ENCODE data around the gene LDLRAD4.

GRCh38 chr18:13516855-13517254 is 298.3 kb downstream of the LDLRAD4 start:
- TF ChIP-seq EZH2phosphoT487 (IDR thresholded peaks at IDR 0.05; ENCODE audit: borderline replicate concordance, low read depth): no peak
- TF ChIP-seq RAD21 (IDR thresholded peaks at IDR 0.05; ENCODE audit: low read length): no peak
- TF ChIP-seq CTCF (IDR thresholded peaks at IDR 0.05): no peak
- TF ChIP-seq FOXJ3 (CRISPR knock-in tag; IDR thresholded peaks at IDR 0.05): no peak
- no peak for TF ChIP-seq CHD2 (IDR thresholded peaks at IDR 0.05; ENCODE audit: low read length, partially characterized antibody)
- TF ChIP-seq TAF1 (IDR thresholded peaks at IDR 0.05; ENCODE audit: borderline replicate concordance, low read depth, low read length): no peak
- TF ChIP-seq FOSL2 (IDR thresholded peaks at IDR 0.05; ENCODE audit: borderline replicate concordance, low read depth): no peak
- no peak for TF ChIP-seq NRF1 (IDR thresholded peaks at IDR 0.05; ENCODE audit: low read depth, low read length)
- TF ChIP-seq EP300 (IDR thresholded peaks at IDR 0.05; ENCODE audit: borderline replicate concordance in 1 of 2, low read depth in 1 of 2, low read length in 1 of 2): no peak
- no peak for TF ChIP-seq POLR2AphosphoS5 (IDR thresholded peaks at IDR 0.05; ENCODE audit: low read depth, low read length)

All from SK-N-SH (cell line).